HEK293 (cell line): ENCODE data around the gene EPHA6.

ENCODE experiments used
- CTCF ChIA-PET: fragments of 350-600 bp; formaldehyde crosslinking; extraction: SDS; loops from one replicate; lab custom pipeline; 2021; ENCODE audit warnings: antibody characterized with exemption; lab: Yijun Ruan, JAX
- POLR2A ChIA-PET: fragments of 300-600 bp; formaldehyde crosslinking; extraction: SDS; loops from one replicate; lab custom pipeline; 2020; ENCODE audit warnings: antibody characterized with exemption, inconsistent platforms; lab: Yijun Ruan, JAX
- H3K27ac ChIP-seq: fragments of 200-500 bp; sonication (Bioruptor generic); 2 replicates; pipeline ENCODE4 v1.5.1; 2014; ENCODE audit warnings: low read depth, low read length, control low read depth, inconsistent platforms; ENCODE audit errors: extremely low read depth
- H3K36me3 ChIP-seq, 2 experiments: fragments of 200-500 bp in 1 of 2; sonication (Bioruptor generic) in 1 of 2; 1 replicate in 1 of 2; 2 replicates in 1 of 2; pipeline ENCODE4 v1.5.1; 2014 to 2017; ENCODE audit warnings: inconsistent platforms in 2 of 2, low read length in 2 of 2; ENCODE audit not compliant: control insufficient read depth in 2 of 2, insufficient read depth in 1 of 2
- H3K4me1 ChIP-seq: fragments of 200-500 bp; sonication (Bioruptor generic); 2 replicates; pipeline ENCODE4 v1.5.1; 2014; ENCODE audit warnings: mild to moderate bottlenecking, low read length, inconsistent platforms; ENCODE audit not compliant: control insufficient read depth, insufficient read depth
- H3K4me3 ChIP-seq: 2 replicates; pipeline ENCODE4 v1.5.1; 2011; ENCODE audit warnings: low read depth, mild to moderate bottlenecking, control low read depth, low read length, moderate library complexity
- H3K9me3 ChIP-seq: fragments of 200-500 bp; sonication (Bioruptor generic); 2 replicates; pipeline ENCODE4 v1.5.1; 2014; ENCODE audit warnings: low read depth, low read length, inconsistent platforms; ENCODE audit not compliant: control insufficient read depth, insufficient read depth
- GLI4 ChIP-seq: fragments of 450-650 bp; formaldehyde crosslinking; IDR thresholded peaks from 2 replicates; pipeline ENCODE4 v1.5.1; 2016; ENCODE audit warnings: missing biosample characterization, missing genetic modification characterization
- GLIS2 ChIP-seq: fragments of 450-650 bp; formaldehyde crosslinking; IDR thresholded peaks from 2 replicates; pipeline ENCODE4 v1.5.1; 2016; ENCODE audit warnings: missing biosample characterization, missing genetic modification characterization
- KLF8 ChIP-seq: fragments of 450-650 bp; formaldehyde crosslinking; IDR thresholded peaks from 2 replicates; pipeline ENCODE4 v1.5.1; 2016; ENCODE audit warnings: missing biosample characterization, missing genetic modification characterization
- OVOL3 ChIP-seq: fragments of 450-650 bp; formaldehyde crosslinking; IDR thresholded peaks from 2 replicates; pipeline ENCODE4 v1.5.1; 2016; ENCODE audit warnings: missing biosample characterization, missing genetic modification characterization
- REPIN1 ChIP-seq: fragments of 450-650 bp; formaldehyde crosslinking; IDR thresholded peaks from 2 replicates; pipeline ENCODE4 v1.5.1; 2017; ENCODE audit warnings: missing biosample characterization, missing genetic modification characterization, low read depth
- TCF7L2 ChIP-seq: IDR thresholded peaks from 2 replicates; pipeline ENCODE4 v1.6.1; 2011; ENCODE audit warnings: low read depth, mild to moderate bottlenecking, inconsistent platforms, low read length, moderate library complexity, borderline replicate concordance
- ZBTB20 ChIP-seq: fragments of 450-650 bp; formaldehyde crosslinking; IDR thresholded peaks from 2 replicates; pipeline ENCODE4 v1.5.1; 2016; ENCODE audit warnings: missing biosample characterization, missing genetic modification characterization
- ZBTB7A ChIP-seq: fragments of 450-650 bp; formaldehyde crosslinking; IDR thresholded peaks from 2 replicates; pipeline ENCODE4 v1.5.1; 2016; ENCODE audit warnings: low read depth, missing biosample characterization, missing genetic modification characterization
- ZFP37 ChIP-seq: fragments of 450-650 bp; formaldehyde crosslinking; IDR thresholded peaks from 2 replicates; pipeline ENCODE4 v1.5.1; 2016; ENCODE audit warnings: missing biosample characterization, missing genetic modification characterization
- ZNF10 ChIP-seq: fragments of 450-650 bp; formaldehyde crosslinking; IDR thresholded peaks from 2 replicates; pipeline ENCODE4 v1.5.1; 2017; ENCODE audit warnings: missing biosample characterization, missing genetic modification characterization
- ZNF157 ChIP-seq: fragments of 450-650 bp; formaldehyde crosslinking; IDR thresholded peaks from 2 replicates; pipeline ENCODE4 v1.5.1; 2016; ENCODE audit warnings: missing biosample characterization, missing genetic modification characterization
- ZNF2 ChIP-seq: fragments of 450-650 bp; formaldehyde crosslinking; IDR thresholded peaks from 2 replicates; pipeline ENCODE4 v1.5.1; 2016; ENCODE audit warnings: missing biosample characterization, missing genetic modification characterization
- ZNF214 ChIP-seq: fragments of 450-650 bp; formaldehyde crosslinking; IDR thresholded peaks from 2 replicates; pipeline ENCODE4 v1.5.1; 2017; ENCODE audit warnings: missing biosample characterization, mild to moderate bottlenecking, missing genetic modification characterization, borderline replicate concordance
- ZNF266 ChIP-seq: fragments of 450-650 bp; formaldehyde crosslinking; IDR thresholded peaks from 2 replicates; pipeline ENCODE4 v1.5.1; 2016; ENCODE audit warnings: missing biosample characterization, missing genetic modification characterization, low read depth
- ZNF324 ChIP-seq: fragments of 450-650 bp; formaldehyde crosslinking; IDR thresholded peaks from 2 replicates; pipeline ENCODE4 v1.5.1; 2016; ENCODE audit warnings: missing biosample characterization, missing genetic modification characterization
- ZNF350 ChIP-seq: fragments of 450-650 bp; formaldehyde crosslinking; IDR thresholded peaks from 2 replicates; pipeline ENCODE4 v1.5.0; 2017; ENCODE audit warnings: missing biosample characterization, mild to moderate bottlenecking, missing genetic modification characterization
- ZNF473 ChIP-seq: fragments of 450-650 bp; formaldehyde crosslinking; IDR thresholded peaks from 2 replicates; pipeline ENCODE4 v1.5.1; 2017; ENCODE audit warnings: missing biosample characterization, missing genetic modification characterization
- ZNF514 ChIP-seq: fragments of 450-650 bp; formaldehyde crosslinking; IDR thresholded peaks from 2 replicates; pipeline ENCODE4 v1.5.1; 2016; ENCODE audit warnings: missing biosample characterization, missing genetic modification characterization
- ZNF544 ChIP-seq: fragments of 450-650 bp; formaldehyde crosslinking; IDR thresholded peaks from 2 replicates; pipeline ENCODE4 v1.5.0; 2017; ENCODE audit warnings: missing biosample characterization, missing genetic modification characterization
- ZNF558 ChIP-seq: fragments of 450-650 bp; formaldehyde crosslinking; IDR thresholded peaks from 2 replicates; pipeline ENCODE4 v1.5.1; 2016; ENCODE audit warnings: missing biosample characterization, missing genetic modification characterization
- ZNF596 ChIP-seq: fragments of 450-650 bp; IDR thresholded peaks from 2 replicates; pipeline ENCODE4 v1.5.0; 2018; ENCODE audit warnings: missing biosample characterization, mild to moderate bottlenecking, missing genetic modification characterization, moderate library complexity
- ZNF629 ChIP-seq: fragments of 450-650 bp; formaldehyde crosslinking; IDR thresholded peaks from 2 replicates; pipeline ENCODE4 v1.5.1; 2017; ENCODE audit warnings: missing biosample characterization, missing genetic modification characterization
- ZNF747 ChIP-seq: fragments of 450-650 bp; formaldehyde crosslinking; IDR thresholded peaks from 2 replicates; pipeline ENCODE4 v1.5.1; 2016; ENCODE audit warnings: missing biosample characterization, missing genetic modification characterization
- ZNF76 ChIP-seq: fragments of 450-650 bp; formaldehyde crosslinking; IDR thresholded peaks from 2 replicates; pipeline ENCODE4; 2016; ENCODE audit warnings: low read depth, missing biosample characterization, missing genetic modification characterization, borderline replicate concordance
- ZNF768 ChIP-seq: fragments of 450-650 bp; formaldehyde crosslinking; IDR thresholded peaks from 2 replicates; pipeline ENCODE4 v1.5.1; 2018; ENCODE audit warnings: missing biosample characterization, mild to moderate bottlenecking, missing genetic modification characterization
- ZNF785 ChIP-seq: fragments of 450-650 bp; formaldehyde crosslinking; IDR thresholded peaks from 2 replicates; pipeline ENCODE4 v1.5.1; 2016; ENCODE audit warnings: missing biosample characterization, missing genetic modification characterization
- TF ChIP-seq, protein P1 (sequence below): fragments of 450-650 bp; formaldehyde crosslinking; IDR thresholded peaks from 2 replicates; pipeline ENCODE4 v1.5.1; 2016; ENCODE audit warnings: missing biosample characterization, missing genetic modification characterization
- TF ChIP-seq, protein P2 (sequence below): fragments of 450-650 bp; formaldehyde crosslinking; IDR thresholded peaks from 2 replicates; pipeline ENCODE4 v1.5.1; 2016; ENCODE audit warnings: missing biosample characterization, missing genetic modification characterization
- TF ChIP-seq, protein P3 (sequence below): fragments of 450-650 bp; formaldehyde crosslinking; IDR thresholded peaks from 2 replicates; pipeline ENCODE4 v1.5.1; 2016; ENCODE audit warnings: missing biosample characterization, missing genetic modification characterization
- TF ChIP-seq, protein P4 (sequence below): fragments of 450-650 bp; formaldehyde crosslinking; IDR thresholded peaks from 2 replicates; pipeline ENCODE4 v1.5.1; 2017; ENCODE audit warnings: missing biosample characterization, missing genetic modification characterization

Gene EPHA6

DNA sequence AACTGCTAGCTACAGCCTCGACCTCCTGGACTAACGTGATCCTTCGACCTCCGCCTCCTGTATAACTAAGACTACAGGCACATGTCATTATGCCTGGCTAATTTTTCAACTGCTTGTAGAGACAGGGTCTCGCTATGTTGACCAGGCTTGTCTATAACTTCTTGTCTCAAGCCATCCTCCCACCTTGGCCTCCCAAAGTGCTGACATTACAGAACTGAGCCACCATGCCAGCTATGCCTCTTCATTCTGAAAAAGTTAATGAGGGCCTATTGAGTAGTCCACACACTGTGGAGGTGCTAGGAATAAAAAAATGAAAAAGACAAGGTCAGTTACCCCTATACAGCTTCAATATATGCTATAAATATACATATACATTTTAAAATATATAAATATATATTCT is 18.3 kb upstream of the EPHA6 start (continued):
- TF ChIP-seq ZNF768 (tag by site-specific recombination) (no peak), ZNF2 (tag by site-specific recombination) (no peak), KLF8 (tag by site-specific recombination) (no peak), ZNF266 (tag by site-specific recombination) (no peak), ZNF350 (tag by site-specific recombination) (no peak)

DNA sequence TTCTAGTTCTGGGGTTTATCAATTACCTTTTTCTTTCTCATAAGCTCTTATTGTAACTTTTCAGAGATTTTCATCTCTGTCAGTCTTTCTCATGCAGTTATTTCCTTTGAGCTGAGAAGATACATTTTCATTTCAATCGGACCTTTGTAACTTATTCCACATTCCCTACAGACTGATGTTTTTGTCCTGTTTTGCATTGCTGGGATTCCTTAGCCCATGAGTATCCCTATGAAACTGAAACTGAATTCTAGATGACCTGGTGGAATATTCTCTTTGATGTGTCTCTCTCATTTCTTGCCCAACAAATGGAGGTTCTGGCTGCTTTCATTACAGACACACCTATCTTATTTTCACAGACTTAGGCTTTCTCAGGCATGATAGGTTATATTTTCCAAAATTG is 10.5 kb upstream of the EPHA6 start:
- no peak for TF ChIP-seq ZBTB20
- no peak for TF ChIP-seq GLIS2 (tag by site-specific recombination)
- TF ChIP-seq ZNF596: no peak
- TF ChIP-seq ZNF747: no peak
- TF ChIP-seq ZBTB7A (tag by site-specific recombination): no peak
- TF ChIP-seq, protein P1, sequence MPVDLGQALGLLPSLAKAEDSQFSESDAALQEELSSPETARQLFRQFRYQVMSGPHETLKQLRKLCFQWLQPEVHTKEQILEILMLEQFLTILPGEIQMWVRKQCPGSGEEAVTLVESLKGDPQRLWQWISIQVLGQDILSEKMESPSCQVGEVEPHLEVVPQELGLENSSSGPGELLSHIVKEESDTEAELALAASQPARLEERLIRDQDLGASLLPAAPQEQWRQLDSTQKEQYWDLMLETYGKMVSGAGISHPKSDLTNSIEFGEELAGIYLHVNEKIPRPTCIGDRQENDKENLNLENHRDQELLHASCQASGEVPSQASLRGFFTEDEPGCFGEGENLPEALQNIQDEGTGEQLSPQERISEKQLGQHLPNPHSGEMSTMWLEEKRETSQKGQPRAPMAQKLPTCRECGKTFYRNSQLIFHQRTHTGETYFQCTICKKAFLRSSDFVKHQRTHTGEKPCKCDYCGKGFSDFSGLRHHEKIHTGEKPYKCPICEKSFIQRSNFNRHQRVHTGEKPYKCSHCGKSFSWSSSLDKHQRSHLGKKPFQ (tag by site-specific recombination): no peak
- TF ChIP-seq ZNF514 (tag by site-specific recombination): no peak
- TF ChIP-seq ZNF76 (tag by site-specific recombination): no peak
- TF ChIP-seq ZNF558 (tag by site-specific recombination): no peak
- no peak for TF ChIP-seq ZNF157 (tag by site-specific recombination)
- no peak for TF ChIP-seq GLI4
- no peak for TF ChIP-seq TCF7L2
- TF ChIP-seq, all 188 proteins: peak for 0
- Histone ChIP-seq H3K4me3 (no peak overlapping the region), H3K27ac (no peak overlapping the region), H3K4me1 (no peaks in the 10 kb centered on the region), H3K36me3 (no peaks in the 10 kb centered on the region), H3K9me3 (no peaks in the 10 kb centered on the region)
- CTCF ChIA-PET: no interaction called here
- POLR2A ChIA-PET: no interaction called here

DNA sequence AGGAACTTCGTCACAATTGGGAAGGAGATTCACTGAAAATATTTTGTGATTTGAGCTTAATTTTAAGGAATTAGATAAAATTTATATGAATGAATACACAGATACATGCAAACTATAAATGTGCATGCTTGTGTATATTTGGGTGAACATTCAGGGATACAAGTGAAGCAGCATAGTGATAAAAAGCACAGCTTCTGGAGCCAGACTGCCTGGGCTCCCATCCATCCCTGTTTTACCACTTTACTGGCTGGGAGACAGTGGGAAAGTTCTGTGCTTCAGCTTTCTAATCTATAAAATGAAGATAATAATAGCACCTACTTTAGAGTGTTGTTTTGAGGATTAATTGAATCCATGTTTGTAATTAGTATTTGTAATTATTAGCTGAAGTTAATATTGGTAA is 8.1 kb upstream of the EPHA6 start:
- ChIA-PET POLR2A (no interaction called here), CTCF (no interaction called here)
- H3K36me3 ChIP-seq: no peaks in the 10 kb centered on the region
- no peaks in the 10 kb centered on the region for H3K9me3 ChIP-seq
- H3K4me1 ChIP-seq: no peaks in the 10 kb centered on the region
- no peak overlapping the region for H3K4me3 ChIP-seq
- no peak overlapping the region for H3K27ac ChIP-seq
- no peak for TF ChIP-seq ZNF785 (tag by site-specific recombination)
- TF ChIP-seq ZNF629 (tag by site-specific recombination): no peak
- no peak for TF ChIP-seq ZNF157 (tag by site-specific recombination)
- no peak for TF ChIP-seq ZNF473
- TF ChIP-seq, protein P2, sequence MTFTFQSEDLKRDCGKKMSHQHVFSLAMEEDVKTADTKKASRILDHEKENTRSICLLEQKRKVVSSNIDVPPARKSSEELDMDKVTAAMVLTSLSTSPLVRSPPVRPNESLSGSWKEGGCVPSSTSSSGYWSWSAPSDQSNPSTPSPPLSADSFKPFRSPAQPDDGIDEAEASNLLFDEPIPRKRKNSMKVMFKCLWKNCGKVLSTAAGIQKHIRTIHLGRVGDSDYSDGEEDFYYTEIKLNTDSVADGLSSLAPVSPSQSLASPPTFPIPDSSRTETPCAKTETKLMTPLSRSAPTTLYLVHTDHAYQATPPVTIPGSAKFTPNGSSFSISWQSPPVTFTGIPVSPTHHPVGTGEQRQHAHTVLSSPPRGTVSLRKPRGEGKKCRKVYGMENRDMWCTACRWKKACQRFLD (tag by site-specific recombination): no peak
- no peak for TF ChIP-seq ZNF214 (tag by site-specific recombination)
- TF ChIP-seq, protein P3, sequence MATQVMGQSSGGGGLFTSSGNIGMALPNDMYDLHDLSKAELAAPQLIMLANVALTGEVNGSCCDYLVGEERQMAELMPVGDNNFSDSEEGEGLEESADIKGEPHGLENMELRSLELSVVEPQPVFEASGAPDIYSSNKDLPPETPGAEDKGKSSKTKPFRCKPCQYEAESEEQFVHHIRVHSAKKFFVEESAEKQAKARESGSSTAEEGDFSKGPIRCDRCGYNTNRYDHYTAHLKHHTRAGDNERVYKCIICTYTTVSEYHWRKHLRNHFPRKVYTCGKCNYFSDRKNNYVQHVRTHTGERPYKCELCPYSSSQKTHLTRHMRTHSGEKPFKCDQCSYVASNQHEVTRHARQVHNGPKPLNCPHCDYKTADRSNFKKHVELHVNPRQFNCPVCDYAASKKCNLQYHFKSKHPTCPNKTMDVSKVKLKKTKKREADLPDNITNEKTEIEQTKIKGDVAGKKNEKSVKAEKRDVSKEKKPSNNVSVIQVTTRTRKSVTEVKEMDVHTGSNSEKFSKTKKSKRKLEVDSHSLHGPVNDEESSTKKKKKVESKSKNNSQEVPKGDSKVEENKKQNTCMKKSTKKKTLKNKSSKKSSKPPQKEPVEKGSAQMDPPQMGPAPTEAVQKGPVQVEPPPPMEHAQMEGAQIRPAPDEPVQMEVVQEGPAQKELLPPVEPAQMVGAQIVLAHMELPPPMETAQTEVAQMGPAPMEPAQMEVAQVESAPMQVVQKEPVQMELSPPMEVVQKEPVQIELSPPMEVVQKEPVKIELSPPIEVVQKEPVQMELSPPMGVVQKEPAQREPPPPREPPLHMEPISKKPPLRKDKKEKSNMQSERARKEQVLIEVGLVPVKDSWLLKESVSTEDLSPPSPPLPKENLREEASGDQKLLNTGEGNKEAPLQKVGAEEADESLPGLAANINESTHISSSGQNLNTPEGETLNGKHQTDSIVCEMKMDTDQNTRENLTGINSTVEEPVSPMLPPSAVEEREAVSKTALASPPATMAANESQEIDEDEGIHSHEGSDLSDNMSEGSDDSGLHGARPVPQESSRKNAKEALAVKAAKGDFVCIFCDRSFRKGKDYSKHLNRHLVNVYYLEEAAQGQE: no peak
- TF ChIP-seq ZNF10 (tag by site-specific recombination): no peak
- no peak for TF ChIP-seq ZNF324 (tag by site-specific recombination)
- TF ChIP-seq ZNF266 (tag by site-specific recombination): no peak
- TF ChIP-seq REPIN1 (tag by site-specific recombination): no peak
- TF ChIP-seq ZNF544 (tag by site-specific recombination): no peak
- no peak for TF ChIP-seq OVOL3
- TF ChIP-seq, protein P4, sequence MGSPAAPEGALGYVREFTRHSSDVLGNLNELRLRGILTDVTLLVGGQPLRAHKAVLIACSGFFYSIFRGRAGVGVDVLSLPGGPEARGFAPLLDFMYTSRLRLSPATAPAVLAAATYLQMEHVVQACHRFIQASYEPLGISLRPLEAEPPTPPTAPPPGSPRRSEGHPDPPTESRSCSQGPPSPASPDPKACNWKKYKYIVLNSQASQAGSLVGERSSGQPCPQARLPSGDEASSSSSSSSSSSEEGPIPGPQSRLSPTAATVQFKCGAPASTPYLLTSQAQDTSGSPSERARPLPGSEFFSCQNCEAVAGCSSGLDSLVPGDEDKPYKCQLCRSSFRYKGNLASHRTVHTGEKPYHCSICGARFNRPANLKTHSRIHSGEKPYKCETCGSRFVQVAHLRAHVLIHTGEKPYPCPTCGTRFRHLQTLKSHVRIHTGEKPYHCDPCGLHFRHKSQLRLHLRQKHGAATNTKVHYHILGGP (tag by site-specific recombination): no peak
- TF ChIP-seq ZFP37 (tag by site-specific recombination): no peak
- no peak for TF ChIP-seq KLF8 (tag by site-specific recombination)
